HepG2 (cell line): ENCODE measurements around the gene PRR11. TPM values are rescaled to one million over a fixed set of nuclear protein-coding genes. Genes with fewer than 3 reads are reported as not detected.

Source experiments
- CENPX ChIP-seq: sonication (generic); formaldehyde crosslinking; IDR thresholded peaks from 2 replicates; pipeline ENCODE4 v1.9.0; 2021; ENCODE audit warnings: mild to moderate bottlenecking, missing genetic modification reagents, moderate library complexity
- DPF2 ChIP-seq: sonication (generic); formaldehyde crosslinking; IDR thresholded peaks from 2 replicates; pipeline ENCODE4 v1.4.0; 2020; ENCODE audit warnings: mild to moderate bottlenecking, low read depth, missing genetic modification reagents, borderline replicate concordance
- FOXA3 ChIP-seq: IDR thresholded peaks from 2 replicates; pipeline ENCODE4 v1.6.1; 2016; ENCODE audit warnings: missing genetic modification reagents, missing compliant biosample characterization
- KLF12 ChIP-seq: sonication (generic); formaldehyde crosslinking; IDR thresholded peaks from 2 replicates; pipeline ENCODE4 v1.4.0; 2020; ENCODE audit warnings: missing genetic modification reagents, borderline replicate concordance
- MIXL1 ChIP-seq: IDR thresholded peaks from 2 replicates; pipeline ENCODE4 v1.6.1; 2016
- NFE2L2 ChIP-seq: fragments of 150-350 bp; IDR thresholded peaks from 2 replicates; pipeline ENCODE4 v1.6.1; 2014; ENCODE audit warnings: low read length
- SIX4 ChIP-seq: sonication (generic); formaldehyde crosslinking; IDR thresholded peaks from 2 replicates; pipeline ENCODE4 v1.4.0; 2020; ENCODE audit warnings: missing genetic modification reagents
- TAF15 ChIP-seq: fragments of 200-400 bp; formaldehyde crosslinking; IDR thresholded peaks from one replicate; pipeline ENCODE4 v1.6.1; 2018; ENCODE audit warnings: mild to moderate bottlenecking, low read depth, low read length; ENCODE audit not compliant: poor library complexity, severe bottlenecking
- U2AF2 ChIP-seq: fragments of 200-400 bp; formaldehyde crosslinking; IDR thresholded peaks from 2 replicates; pipeline ENCODE4 v1.6.1; 2017; ENCODE audit warnings: low read depth, mild to moderate bottlenecking, low read length
- ZFYVE20 ChIP-seq: sonication (generic); formaldehyde crosslinking; IDR thresholded peaks from 2 replicates; pipeline ENCODE4 v1.8.0; 2023; ENCODE audit warnings: low read depth, mild to moderate bottlenecking, moderate library complexity, missing genetic modification reagents, borderline replicate concordance
- ZNF12 ChIP-seq: sonication (generic); formaldehyde crosslinking; IDR thresholded peaks from 2 replicates; pipeline ENCODE4 v1.5.0; 2020; ENCODE audit warnings: missing genetic modification reagents
- ZNF33B ChIP-seq: sonication (generic); formaldehyde crosslinking; IDR thresholded peaks from 2 replicates; pipeline ENCODE4 v1.5.1; 2020; ENCODE audit warnings: mild to moderate bottlenecking, missing genetic modification reagents
- ZNF354B ChIP-seq: sonication (generic); formaldehyde crosslinking; IDR thresholded peaks from 2 replicates; pipeline ENCODE4 v1.8.0; 2022; ENCODE audit warnings: mild to moderate bottlenecking, missing genetic modification reagents
- ZNF468 ChIP-seq: sonication (generic); formaldehyde crosslinking; IDR thresholded peaks from 2 replicates; pipeline ENCODE4 v1.8.0; 2022; ENCODE audit warnings: mild to moderate bottlenecking, moderate library complexity, missing genetic modification reagents
- ZNF484 ChIP-seq: sonication (generic); formaldehyde crosslinking; IDR thresholded peaks from 2 replicates; pipeline ENCODE4 v1.5.1; 2020; ENCODE audit warnings: mild to moderate bottlenecking, low read depth, missing genetic modification reagents, borderline replicate concordance
- ZNF670 ChIP-seq: sonication (generic); formaldehyde crosslinking; IDR thresholded peaks from 2 replicates; pipeline ENCODE4 v1.8.0; 2022; ENCODE audit warnings: mild to moderate bottlenecking, missing genetic modification reagents, borderline replicate concordance
- ZNF709 ChIP-seq: sonication (generic); formaldehyde crosslinking; IDR thresholded peaks from 2 replicates; pipeline ENCODE4 v1.5.0; 2020; ENCODE audit warnings: mild to moderate bottlenecking, missing genetic modification reagents
- ZNF841 ChIP-seq: sonication (generic); formaldehyde crosslinking; IDR thresholded peaks from 2 replicates; pipeline ENCODE4 v1.8.1; 2023; ENCODE audit warnings: missing genetic modification reagents, borderline replicate concordance
- ZNF850 ChIP-seq: sonication (generic); formaldehyde crosslinking; conservative IDR thresholded peaks from 2 replicates; pipeline ENCODE4 v1.9.0; 2021; ENCODE audit warnings: mild to moderate bottlenecking, missing genetic modification reagents
- polyA plus RNA-seq, 8 experiments: library from polyadenylated mRNA; depleted of rRNA in 3 of 8; stranded (reverse) in 7 of 8; unstranded in 1 of 8; fragments of >200 nt; fragmentation: Illumina TruSeq in 4 of 8; extraction: Trizol in 4 of 8; gene quantifications; 2 replicates each; pipeline versions ENCODE4 v1.2.1 to v1.2.3, GENCODE V29; 2011 to 2016; ENCODE audit warnings: low read depth in 4 of 8, missing spikeins in 1 of 8, mixed read lengths in 1 of 8; ENCODE audit not compliant: insufficient read depth in 1 of 8
- total RNA-seq, 5 experiments: library from RNA; depleted of rRNA; stranded (reverse); fragments of >200 nt; fragmentation: Illumina TruSeq; extraction: Trizol; gene quantifications; 2 replicates each; pipeline ENCODE4 v1.2.3, GENCODE V29; 2016; ENCODE audit warnings: low read depth in 1 of 5
- TF ChIP-seq, protein P1 (sequence below): IDR thresholded peaks from 2 replicates; pipeline ENCODE4 v1.6.1; 2016; ENCODE audit warnings: missing biosample characterization, missing genetic modification reagents, low read depth
- TF ChIP-seq, protein P2 (sequence below): sonication (generic); formaldehyde crosslinking; IDR thresholded peaks from 2 replicates; pipeline ENCODE4 v1.4.0; 2020; ENCODE audit warnings: missing genetic modification reagents
- TF ChIP-seq, protein P3 (sequence below): sonication (generic); formaldehyde crosslinking; IDR thresholded peaks from 2 replicates; pipeline ENCODE4 v1.8.0; 2022; ENCODE audit warnings: missing genetic modification reagents, mild to moderate bottlenecking, inconsistent platforms, borderline replicate concordance
- TF ChIP-seq, protein P4 (sequence below): fragments of 450-650 bp; IDR thresholded peaks from 2 replicates; pipeline ENCODE4 v1.6.1; 2017
- TF ChIP-seq, protein P5 (sequence below), 2 experiments: IDR thresholded peaks; 2 replicates each; pipeline ENCODE4 v1.6.1; 2011 to 2012; ENCODE audit warnings: low read length in 2 of 2, borderline replicate concordance in 1 of 2, low read depth in 1 of 2, mild to moderate bottlenecking in 1 of 2, moderate library complexity in 1 of 2

The PRR11 gene
- total and polyA plus RNA-seq, 2 of the 13 experiments (the other 11 are each of a cell fraction or from before 2014, with no cell fraction given), result 35.7 to 39.2 TPM

DNA sequence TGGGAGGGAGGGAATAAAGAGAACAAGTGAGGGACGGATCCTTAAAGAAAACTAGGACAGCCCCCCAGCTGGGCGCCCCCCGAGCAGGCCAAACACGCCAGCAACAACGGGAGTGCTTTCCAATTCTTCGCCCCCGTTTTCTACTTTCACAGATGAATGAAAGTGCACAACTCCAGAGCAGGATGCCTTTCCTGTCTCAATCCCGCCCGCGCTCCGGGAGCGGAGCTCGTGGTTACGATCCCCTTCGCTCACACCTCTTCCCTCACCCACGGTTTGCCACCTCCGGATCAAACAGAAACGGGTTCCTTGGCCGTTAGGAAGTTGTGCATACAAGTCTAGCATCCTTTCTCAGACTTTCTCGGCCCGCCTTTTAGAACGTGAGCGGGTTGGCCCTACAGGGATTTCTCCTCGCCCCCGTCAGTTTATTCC, 1.2 kb upstream of the PRR11 start (continued):
- TF ChIP-seq, protein P1, sequence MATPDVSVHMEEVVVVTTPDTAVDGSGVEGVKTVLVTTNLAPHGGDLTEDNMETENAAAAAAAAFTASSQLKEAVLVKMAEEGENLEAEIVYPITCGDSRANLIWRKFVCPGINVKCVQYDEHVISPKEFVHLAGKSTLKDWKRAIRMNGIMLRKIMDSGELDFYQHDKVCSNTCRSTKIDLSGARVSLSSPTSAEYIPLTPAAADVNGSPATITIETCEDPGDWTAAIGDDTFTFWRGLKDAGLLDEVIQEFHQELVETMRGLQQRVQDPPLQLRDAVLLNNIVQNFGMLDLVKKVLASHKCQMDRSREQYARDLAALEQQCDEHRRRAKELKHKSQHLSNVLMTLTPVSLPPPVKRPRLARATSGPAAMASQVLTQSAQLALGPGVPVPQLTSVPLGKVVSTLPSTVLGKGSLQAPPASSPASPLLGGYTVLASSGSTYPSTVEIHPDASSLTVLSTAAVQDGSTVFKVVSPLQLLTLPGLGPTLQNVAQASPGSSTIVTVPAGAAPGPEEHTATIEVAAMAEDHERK (CRISPR knock-in tag), result no peak
- no peak for TF ChIP-seq ZNF841
- TF ChIP-seq MIXL1 (CRISPR knock-in tag), result no peak; the same call in 1 of the 2 replicates
- TF ChIP-seq, protein P2, sequence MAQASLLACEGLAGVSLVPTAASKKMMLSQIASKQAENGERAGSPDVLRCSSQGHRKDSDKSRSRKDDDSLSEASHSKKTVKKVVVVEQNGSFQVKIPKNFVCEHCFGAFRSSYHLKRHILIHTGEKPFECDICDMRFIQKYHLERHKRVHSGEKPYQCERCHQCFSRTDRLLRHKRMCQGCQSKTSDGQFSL (CRISPR knock-in tag), result no peak
- TF ChIP-seq U2AF2, result no peak
- no peak for TF ChIP-seq TAF15
- peak; percentile 83 for TF ChIP-seq ZNF709 (CRISPR knock-in tag)
- TF ChIP-seq ZNF468 (CRISPR knock-in tag), result no peak
- TF ChIP-seq, protein P3, sequence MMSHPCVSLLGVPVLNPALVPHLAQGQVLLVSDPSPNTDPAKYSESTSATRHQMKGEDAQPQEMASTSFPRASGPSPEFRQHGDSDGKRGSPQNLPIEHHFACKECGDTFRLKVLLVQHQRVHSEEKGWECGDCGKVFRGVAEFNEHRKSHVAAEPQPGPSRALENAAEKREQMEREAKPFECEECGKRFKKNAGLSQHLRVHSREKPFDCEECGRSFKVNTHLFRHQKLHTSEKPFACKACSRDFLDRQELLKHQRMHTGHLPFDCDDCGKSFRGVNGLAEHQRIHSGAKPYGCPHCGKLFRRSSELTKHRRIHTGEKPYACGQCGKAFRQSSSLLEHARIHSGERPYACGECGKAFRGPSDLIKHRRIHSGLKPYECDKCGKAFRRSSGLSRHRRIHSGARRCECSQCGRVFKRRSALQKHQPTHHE (CRISPR knock-in tag), result 0 out of 2 replicates have a peak, but pooled peaks have one; percentile 22
- TF ChIP-seq ZNF850, result 0 out of 2 replicates have a peak, but pooled peaks have one; percentile 49
- TF ChIP-seq DPF2 (CRISPR knock-in tag), result no peak
- no peak for TF ChIP-seq CENPX (CRISPR knock-in tag)
- TF ChIP-seq, protein P4, sequence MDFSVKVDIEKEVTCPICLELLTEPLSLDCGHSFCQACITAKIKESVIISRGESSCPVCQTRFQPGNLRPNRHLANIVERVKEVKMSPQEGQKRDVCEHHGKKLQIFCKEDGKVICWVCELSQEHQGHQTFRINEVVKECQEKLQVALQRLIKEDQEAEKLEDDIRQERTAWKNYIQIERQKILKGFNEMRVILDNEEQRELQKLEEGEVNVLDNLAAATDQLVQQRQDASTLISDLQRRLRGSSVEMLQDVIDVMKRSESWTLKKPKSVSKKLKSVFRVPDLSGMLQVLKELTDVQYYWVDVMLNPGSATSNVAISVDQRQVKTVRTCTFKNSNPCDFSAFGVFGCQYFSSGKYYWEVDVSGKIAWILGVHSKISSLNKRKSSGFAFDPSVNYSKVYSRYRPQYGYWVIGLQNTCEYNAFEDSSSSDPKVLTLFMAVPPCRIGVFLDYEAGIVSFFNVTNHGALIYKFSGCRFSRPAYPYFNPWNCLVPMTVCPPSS, result no peak
- TF ChIP-seq ZFYVE20 (CRISPR knock-in tag), result no peak
- no peak; the same call in 1 of the 2 replicates for TF ChIP-seq ZNF33B (CRISPR knock-in tag)
- TF ChIP-seq FOXA3 (CRISPR knock-in tag), result no peak
- TF ChIP-seq, protein P5, sequence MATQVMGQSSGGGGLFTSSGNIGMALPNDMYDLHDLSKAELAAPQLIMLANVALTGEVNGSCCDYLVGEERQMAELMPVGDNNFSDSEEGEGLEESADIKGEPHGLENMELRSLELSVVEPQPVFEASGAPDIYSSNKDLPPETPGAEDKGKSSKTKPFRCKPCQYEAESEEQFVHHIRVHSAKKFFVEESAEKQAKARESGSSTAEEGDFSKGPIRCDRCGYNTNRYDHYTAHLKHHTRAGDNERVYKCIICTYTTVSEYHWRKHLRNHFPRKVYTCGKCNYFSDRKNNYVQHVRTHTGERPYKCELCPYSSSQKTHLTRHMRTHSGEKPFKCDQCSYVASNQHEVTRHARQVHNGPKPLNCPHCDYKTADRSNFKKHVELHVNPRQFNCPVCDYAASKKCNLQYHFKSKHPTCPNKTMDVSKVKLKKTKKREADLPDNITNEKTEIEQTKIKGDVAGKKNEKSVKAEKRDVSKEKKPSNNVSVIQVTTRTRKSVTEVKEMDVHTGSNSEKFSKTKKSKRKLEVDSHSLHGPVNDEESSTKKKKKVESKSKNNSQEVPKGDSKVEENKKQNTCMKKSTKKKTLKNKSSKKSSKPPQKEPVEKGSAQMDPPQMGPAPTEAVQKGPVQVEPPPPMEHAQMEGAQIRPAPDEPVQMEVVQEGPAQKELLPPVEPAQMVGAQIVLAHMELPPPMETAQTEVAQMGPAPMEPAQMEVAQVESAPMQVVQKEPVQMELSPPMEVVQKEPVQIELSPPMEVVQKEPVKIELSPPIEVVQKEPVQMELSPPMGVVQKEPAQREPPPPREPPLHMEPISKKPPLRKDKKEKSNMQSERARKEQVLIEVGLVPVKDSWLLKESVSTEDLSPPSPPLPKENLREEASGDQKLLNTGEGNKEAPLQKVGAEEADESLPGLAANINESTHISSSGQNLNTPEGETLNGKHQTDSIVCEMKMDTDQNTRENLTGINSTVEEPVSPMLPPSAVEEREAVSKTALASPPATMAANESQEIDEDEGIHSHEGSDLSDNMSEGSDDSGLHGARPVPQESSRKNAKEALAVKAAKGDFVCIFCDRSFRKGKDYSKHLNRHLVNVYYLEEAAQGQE (IDR thresholded peaks at IDR 0.05; ENCODE audit: borderline replicate concordance in 1 of 2, low read depth in 1 of 2, low read length in 2 of 2), result no peak
- TF ChIP-seq SIX4 (CRISPR knock-in tag), result no peak
- TF ChIP-seq ZNF354B (CRISPR knock-in tag), result no peak
- TF ChIP-seq ZNF12 (CRISPR knock-in tag), result no peak; the same call in 1 of the 2 replicates
- no peak for TF ChIP-seq KLF12
- TF ChIP-seq ZNF670 (CRISPR knock-in tag), result no peak
- TF ChIP-seq ZNF484, result no peak
- TF ChIP-seq NFE2L2, result no peak
